H9 (cell line): ENCODE results near the gene CLMN. TPM values are rescaled to one million over a fixed set of nuclear protein-coding genes. Genes with fewer than 3 reads are reported as not detected.

Experiments used
- DNase-seq: peaks from one replicate; pipeline ENCODE4 v3.0.0-alpha.2; 2017
- H2AFZ ChIP-seq: one replicate; pipeline ENCODE4 v1.6.1; 2013; ENCODE audit warnings: mild to moderate bottlenecking, low read length, control low read depth, moderate library complexity
- H2AK5ac ChIP-seq: 2 replicates; pipeline ENCODE4 v1.6.1; 2013; ENCODE audit warnings: low read length, control low read depth, mixed read lengths; ENCODE audit not compliant: insufficient read length
- H2BK120ac ChIP-seq: one replicate; pipeline ENCODE4 v1.6.1; 2013; ENCODE audit warnings: low read depth, mild to moderate bottlenecking, low read length, control low read depth, inconsistent platforms; ENCODE audit not compliant: poor library complexity, severe bottlenecking
- H2BK12ac ChIP-seq: 2 replicates; pipeline ENCODE4 v1.6.1; 2013; ENCODE audit warnings: low read length, control low read depth, mixed read lengths, low read depth; ENCODE audit not compliant: insufficient read length
- H2BK15ac ChIP-seq: 2 replicates; pipeline ENCODE4 v1.6.1; 2013; ENCODE audit warnings: low read depth, low read length, control low read depth
- H2BK20ac ChIP-seq: one replicate; pipeline ENCODE4 v1.6.1; 2013; ENCODE audit warnings: low read depth, mild to moderate bottlenecking, low read length, control low read depth, inconsistent platforms; ENCODE audit not compliant: poor library complexity, severe bottlenecking
- H2BK5ac ChIP-seq: 2 replicates; pipeline ENCODE4 v1.6.1; 2013; ENCODE audit warnings: low read length, control low read depth, mixed read lengths; ENCODE audit not compliant: insufficient read length
- H3K14ac ChIP-seq: 2 replicates; pipeline ENCODE4 v1.6.1; 2013; ENCODE audit warnings: low read length, control low read depth; ENCODE audit not compliant: insufficient read depth
- H3K18ac ChIP-seq: 2 replicates; pipeline ENCODE4 v1.6.1; 2013; ENCODE audit warnings: low read depth, mild to moderate bottlenecking, mixed read lengths, low read length, control low read depth; ENCODE audit not compliant: insufficient read length
- H3K23ac ChIP-seq: 2 replicates; pipeline ENCODE4 v1.6.1; 2013; ENCODE audit warnings: low read length, control low read depth, mixed read lengths, low read depth; ENCODE audit not compliant: insufficient read length
- H3K23me2 ChIP-seq: 2 replicates; pipeline ENCODE4 v1.6.1; 2013; ENCODE audit warnings: low read depth, mild to moderate bottlenecking, mixed read lengths, low read length, control low read depth; ENCODE audit not compliant: insufficient read length, poor library complexity, severe bottlenecking
- H3K27ac ChIP-seq: 2 replicates; pipeline ENCODE4 v1.5.1; 2013; ENCODE audit warnings: low read length, control low read depth, mixed read lengths, low read depth; ENCODE audit not compliant: insufficient read length
- H3K27me3 ChIP-seq: 2 replicates; pipeline ENCODE4 v1.6.1; 2013; ENCODE audit warnings: low read length, control low read depth, inconsistent platforms; ENCODE audit not compliant: insufficient read depth
- H3K4ac ChIP-seq: 2 replicates; pipeline ENCODE4 v1.6.1; 2013; ENCODE audit warnings: low read depth, mild to moderate bottlenecking, control low read depth, inconsistent platforms, low read length, moderate library complexity
- H3K4me1 ChIP-seq: 2 replicates; pipeline ENCODE4 v1.6.1; 2013; ENCODE audit warnings: low read length, control low read depth, inconsistent platforms; ENCODE audit not compliant: insufficient read depth
- H3K4me2 ChIP-seq: 2 replicates; pipeline ENCODE4 v1.6.1; 2013; ENCODE audit warnings: low read length, control low read depth, mixed read lengths; ENCODE audit not compliant: insufficient read length, insufficient read depth
- H3K56ac ChIP-seq: 2 replicates; pipeline ENCODE4 v1.6.1; 2013; ENCODE audit warnings: low read depth, mild to moderate bottlenecking, mixed read lengths, low read length, control low read depth; ENCODE audit not compliant: insufficient read length
- H3K79me1 ChIP-seq: 2 replicates; pipeline ENCODE4 v1.6.1; 2013; ENCODE audit warnings: low read depth, mild to moderate bottlenecking, moderate library complexity, low read length, control low read depth, inconsistent platforms; ENCODE audit not compliant: insufficient read depth, poor library complexity, severe bottlenecking
- H3K79me2 ChIP-seq: 2 replicates; pipeline ENCODE4 v1.6.1; 2013; ENCODE audit warnings: low read length, control low read depth, inconsistent platforms; ENCODE audit not compliant: insufficient read depth
- H3K9ac ChIP-seq: 2 replicates; pipeline ENCODE4 v1.6.1; 2013; ENCODE audit warnings: low read length, control low read depth, mixed read lengths; ENCODE audit not compliant: insufficient read length; ENCODE audit errors: extremely low read depth
- H3K9me3 ChIP-seq: one replicate; pipeline ENCODE4 v1.6.1; 2013; ENCODE audit warnings: low read depth, low read length, inconsistent platforms; ENCODE audit not compliant: control insufficient read depth
- H3T11ph ChIP-seq: one replicate; pipeline ENCODE4 v1.6.1; 2013; ENCODE audit warnings: mild to moderate bottlenecking, low read length, control low read depth, inconsistent platforms
- H4K20me1 ChIP-seq: one replicate; pipeline ENCODE4 v1.6.1; 2013; ENCODE audit not compliant: control insufficient read depth, insufficient read length, insufficient read depth
- H4K5ac ChIP-seq: 2 replicates; pipeline ENCODE4 v1.6.1; 2013; ENCODE audit warnings: low read depth, mild to moderate bottlenecking, mixed read lengths, low read length, control low read depth; ENCODE audit not compliant: insufficient read length
- H4K8ac ChIP-seq: replicated peaks from 2 replicates; pipeline ENCODE4 v1.6.1; 2013; ENCODE audit warnings: low read length, control low read depth, mixed read lengths, low read depth; ENCODE audit not compliant: insufficient read length
- H4K91ac ChIP-seq: 2 replicates; pipeline ENCODE4 v1.6.1; 2013; ENCODE audit warnings: low read depth, mild to moderate bottlenecking, moderate library complexity, mixed read lengths, low read length, control low read depth; ENCODE audit not compliant: insufficient read length
- H3K27ac Mint-ChIP-seq, 3 experiments: 2 replicates in 2 of 3; 3 replicates in 1 of 3; pipeline ENCODE4 v1.8.0; 2020 to 2021; ENCODE audit warnings: mixed read lengths in 3 of 3, mild to moderate bottlenecking in 1 of 3, moderate library complexity in 1 of 3
- H3K27me3 Mint-ChIP-seq: 2 replicates; pipeline ENCODE4 v1.8.0; 2021; ENCODE audit warnings: low read depth, mild to moderate bottlenecking, moderate library complexity, mixed read lengths
- H3K36me3 Mint-ChIP-seq, 3 experiments: 2 replicates in 2 of 3; 3 replicates in 1 of 3; pipeline ENCODE4 v1.8.0; 2020 to 2021; ENCODE audit warnings: low read depth in 3 of 3, mixed read lengths in 3 of 3; ENCODE audit not compliant: insufficient read depth in 1 of 3
- H3K4me1 Mint-ChIP-seq, 2 experiments: 2 replicates each; pipeline ENCODE4 v1.8.0; 2020; ENCODE audit warnings: mixed read lengths in 2 of 2
- H3K4me3 Mint-ChIP-seq, 2 experiments: 2 replicates in 1 of 2; 3 replicates in 1 of 2; pipeline ENCODE4 v1.8.0; 2020 to 2021; ENCODE audit warnings: mild to moderate bottlenecking in 2 of 2, mixed read lengths in 2 of 2, moderate library complexity in 1 of 2
- H3K9me3 Mint-ChIP-seq, 2 experiments: 2 replicates in 1 of 2; 3 replicates in 1 of 2; pipeline ENCODE4 v1.8.0; 2020; ENCODE audit warnings: mild to moderate bottlenecking in 2 of 2, mixed read lengths in 2 of 2, moderate library complexity in 1 of 2
- WGBS: extraction: QIAGEN DNeasy Blood & Tissue Kit; methylation state at CpG from one replicate; pipeline ENCODE4 v1.1.7; 2013; ENCODE audit warnings: missing lambda C conversion rate, low lambda C conversion rate, mixed read lengths; ENCODE audit not compliant: insufficient read length; ENCODE audit errors: extremely low coverage; 5-methylcytosine and 5-hydroxymethylcytosine counted together
- total RNA-seq: library from RNA; stranded (reverse); gene quantifications from 2 replicates; pipeline ENCODE4 v1.2.1, GENCODE V29; 2021
- TF ChIP-seq, protein P1 (sequence below): fragments of 200-600 bp; sonication (generic); conservative IDR thresholded peaks from 3 replicates; pipeline ENCODE4 v1.8.0; 2021; ENCODE audit warnings: antibody characterized with exemption, mild to moderate bottlenecking

The CLMN gene
- total RNA-seq, 1 experiment from 2014 or later = 7.6 TPM

DNA sequence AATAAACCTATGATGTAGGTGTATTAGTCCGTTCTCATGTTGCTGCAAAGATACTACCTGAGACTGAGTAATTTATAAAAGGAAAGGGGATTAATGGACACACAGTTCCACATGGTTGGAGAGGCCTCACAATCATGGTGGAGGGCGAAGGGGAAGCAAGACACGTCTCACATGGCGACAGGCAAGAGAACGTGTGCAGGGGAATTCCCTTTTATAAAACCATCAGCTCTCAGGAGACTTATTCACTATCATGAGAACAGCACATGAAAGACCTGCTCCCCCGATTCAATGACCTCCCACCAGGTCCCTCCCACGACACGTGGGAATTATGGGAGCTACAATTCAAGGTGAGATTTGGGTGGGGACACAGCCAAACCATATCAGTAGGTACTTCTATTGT lies 103.7 kb downstream of the CLMN start:
- Mint-ChIP-seq H3K27ac (no peak overlapping the region), H3K4me3 (no peak overlapping the region), H3K4me1 (peaks cover 35 to 38% of the 10 kb centered on the region in 2 experiments), H3K9me3 (no peaks in the 10 kb centered on the region), H3K27me3 (peaks cover 53% of the 10 kb centered on the region), H3K36me3 (no peaks in the 10 kb centered on the region; a peak in 1 of 7 replicates)
- H2AK5ac ChIP-seq = no peak overlapping the region
- H2BK5ac ChIP-seq = no peak overlapping the region
- H3K23ac ChIP-seq = no peak overlapping the region
- no peak overlapping the region for H3K9ac ChIP-seq
- no peak overlapping the region for H4K91ac ChIP-seq
- no peak overlapping the region for H3K14ac ChIP-seq
- no peaks in the 10 kb centered on the region for H3K9me3 ChIP-seq
- no peak overlapping the region for H2BK12ac ChIP-seq
- no peak overlapping the region for H2BK15ac ChIP-seq
- H4K8ac ChIP-seq = no peak overlapping the region
- H3K4me2 ChIP-seq = no peak overlapping the region
- no peaks in the 10 kb centered on the region for H3K27me3 ChIP-seq
- H3K27ac ChIP-seq = no peak overlapping the region
- H3K79me2 ChIP-seq = no peaks in the 10 kb centered on the region
- H2BK120ac ChIP-seq = no peak overlapping the region
- H3K4me1 ChIP-seq = peaks cover 9% of the 10 kb centered on the region
- DNase-seq = no peak
- no peaks in the 10 kb centered on the region for H3K23me2 ChIP-seq
- TF ChIP-seq, protein P1, sequence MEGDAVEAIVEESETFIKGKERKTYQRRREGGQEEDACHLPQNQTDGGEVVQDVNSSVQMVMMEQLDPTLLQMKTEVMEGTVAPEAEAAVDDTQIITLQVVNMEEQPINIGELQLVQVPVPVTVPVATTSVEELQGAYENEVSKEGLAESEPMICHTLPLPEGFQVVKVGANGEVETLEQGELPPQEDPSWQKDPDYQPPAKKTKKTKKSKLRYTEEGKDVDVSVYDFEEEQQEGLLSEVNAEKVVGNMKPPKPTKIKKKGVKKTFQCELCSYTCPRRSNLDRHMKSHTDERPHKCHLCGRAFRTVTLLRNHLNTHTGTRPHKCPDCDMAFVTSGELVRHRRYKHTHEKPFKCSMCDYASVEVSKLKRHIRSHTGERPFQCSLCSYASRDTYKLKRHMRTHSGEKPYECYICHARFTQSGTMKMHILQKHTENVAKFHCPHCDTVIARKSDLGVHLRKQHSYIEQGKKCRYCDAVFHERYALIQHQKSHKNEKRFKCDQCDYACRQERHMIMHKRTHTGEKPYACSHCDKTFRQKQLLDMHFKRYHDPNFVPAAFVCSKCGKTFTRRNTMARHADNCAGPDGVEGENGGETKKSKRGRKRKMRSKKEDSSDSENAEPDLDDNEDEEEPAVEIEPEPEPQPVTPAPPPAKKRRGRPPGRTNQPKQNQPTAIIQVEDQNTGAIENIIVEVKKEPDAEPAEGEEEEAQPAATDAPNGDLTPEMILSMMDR = no peak
- H2AFZ ChIP-seq = no peak overlapping the region
- H3K18ac ChIP-seq = no peak overlapping the region
- H3K56ac ChIP-seq = no peak overlapping the region
- WGBS = no CpG with 5 or more reads among the region's 8 CpGs
- no peak overlapping the region for H3T11ph ChIP-seq
- no peak overlapping the region for H4K5ac ChIP-seq
- H4K20me1 ChIP-seq = no peaks in the 10 kb centered on the region
- H3K4ac ChIP-seq = no peak overlapping the region
- no peak overlapping the region for H2BK20ac ChIP-seq
- no peaks in the 10 kb centered on the region for H3K79me1 ChIP-seq
